DOHH2 (cell line): ENCODE data around the gene FAM174C.

Experiments used
- EZH2phosphoT487 ChIP-seq: fragments of 200-600 bp; sonication (generic); IDR thresholded peaks from 2 replicates; pipeline ENCODE4 v1.6.1; 2017; ENCODE audit warnings: borderline replicate concordance, mild to moderate bottlenecking, antibody characterized with exemption, low read length, moderate library complexity, mixed read lengths
- TF ChIP-seq, protein P1 (sequence below): fragments of 200-600 bp; sonication (generic); IDR thresholded peaks from one replicate; pipeline ENCODE4 v1.5.1; 2014; ENCODE audit warnings: antibody characterized with exemption, mild to moderate bottlenecking, low read depth, low read length; ENCODE audit not compliant: poor library complexity, severe bottlenecking

DNA sequence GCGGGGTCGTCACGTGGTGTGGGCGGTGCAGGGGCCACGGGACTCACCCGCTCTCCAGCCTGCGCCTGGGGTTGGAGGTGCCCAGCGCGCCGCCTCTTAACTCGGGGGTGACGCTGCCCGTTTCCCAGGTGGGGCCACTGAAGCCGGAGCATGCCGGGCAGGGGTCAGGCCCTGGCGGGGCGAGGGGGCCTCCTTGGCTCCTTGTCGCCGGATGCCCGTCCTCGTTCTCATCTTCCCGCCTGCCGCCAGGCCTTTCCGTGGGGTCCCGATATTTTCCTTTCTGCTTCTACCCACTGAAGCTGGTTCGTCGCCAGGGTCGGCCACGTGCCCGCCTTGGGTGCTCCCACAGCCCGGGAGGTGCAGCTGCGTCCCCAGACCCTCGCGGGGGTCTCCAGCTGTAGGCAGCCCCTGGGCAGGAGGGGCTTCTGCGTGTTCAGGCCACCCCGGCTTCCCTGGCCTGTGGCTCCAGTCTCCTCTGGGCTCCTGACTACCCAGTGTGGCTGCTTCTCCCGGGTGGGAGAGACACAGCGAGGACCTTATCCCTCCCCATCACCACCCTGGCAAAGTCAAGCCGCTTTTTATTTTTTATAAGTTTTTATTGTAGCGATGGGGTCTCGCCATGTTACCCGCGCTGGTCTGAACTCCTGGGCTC, 772 bp downstream of the FAM174C start:
- TF ChIP-seq, protein P1, sequence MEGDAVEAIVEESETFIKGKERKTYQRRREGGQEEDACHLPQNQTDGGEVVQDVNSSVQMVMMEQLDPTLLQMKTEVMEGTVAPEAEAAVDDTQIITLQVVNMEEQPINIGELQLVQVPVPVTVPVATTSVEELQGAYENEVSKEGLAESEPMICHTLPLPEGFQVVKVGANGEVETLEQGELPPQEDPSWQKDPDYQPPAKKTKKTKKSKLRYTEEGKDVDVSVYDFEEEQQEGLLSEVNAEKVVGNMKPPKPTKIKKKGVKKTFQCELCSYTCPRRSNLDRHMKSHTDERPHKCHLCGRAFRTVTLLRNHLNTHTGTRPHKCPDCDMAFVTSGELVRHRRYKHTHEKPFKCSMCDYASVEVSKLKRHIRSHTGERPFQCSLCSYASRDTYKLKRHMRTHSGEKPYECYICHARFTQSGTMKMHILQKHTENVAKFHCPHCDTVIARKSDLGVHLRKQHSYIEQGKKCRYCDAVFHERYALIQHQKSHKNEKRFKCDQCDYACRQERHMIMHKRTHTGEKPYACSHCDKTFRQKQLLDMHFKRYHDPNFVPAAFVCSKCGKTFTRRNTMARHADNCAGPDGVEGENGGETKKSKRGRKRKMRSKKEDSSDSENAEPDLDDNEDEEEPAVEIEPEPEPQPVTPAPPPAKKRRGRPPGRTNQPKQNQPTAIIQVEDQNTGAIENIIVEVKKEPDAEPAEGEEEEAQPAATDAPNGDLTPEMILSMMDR: no peak
- TF ChIP-seq EZH2phosphoT487: no peak
